Thyroid gland (tissue), 4 donors: Measurements from ENCODE around the gene DSCAM. TPM values are rescaled to one million over a fixed set of nuclear protein-coding genes. Genes with fewer than 3 reads are reported as not detected.

Source experiments
- DNase-seq, 2 donors: peaks; one replicate each; pipeline ENCODE4 v3.0.0-alpha.2; 2019
- H3K27ac ChIP-seq, 3 donors: fragments of 200-600 bp; sonication (generic); 1 replicate in 2 of 3; 2 replicates in 1 of 3; pipeline ENCODE4 v1.5.1; 2016 to 2019; ENCODE audit warnings: mild to moderate bottlenecking in 1 of 3, moderate library complexity in 1 of 3
- H3K27me3 ChIP-seq: fragments of 200-600 bp; sonication (generic); one replicate; pipeline ENCODE4 v1.5.1; 2019
- H3K36me3 ChIP-seq, 2 donors: fragments of 200-600 bp; sonication (generic); one replicate each; pipeline ENCODE4 v1.5.1; 2016 to 2019
- H3K4me1 ChIP-seq, 2 donors: fragments of 200-600 bp; sonication (generic); one replicate each; pipeline ENCODE4 v1.5.1; 2017 to 2019
- H3K4me3 ChIP-seq, 3 donors: fragments of 200-600 bp; sonication (generic); replicated peaks in 1 of 3; 1 replicate in 2 of 3; 2 replicates in 1 of 3; pipeline ENCODE4 v1.5.1; 2016; ENCODE audit warnings: mild to moderate bottlenecking in 1 of 3
- H3K9me3 ChIP-seq: fragments of 200-600 bp; sonication (generic); one replicate; pipeline ENCODE4 v1.5.1; 2017
- POLR2A ChIP-seq, 2 donors: fragments of 450-650 bp; IDR thresholded peaks; one replicate each; pipeline ENCODE4 v1.6.1; 2017; ENCODE audit warnings: antibody characterized with exemption in 2 of 2, mild to moderate bottlenecking in 2 of 2, moderate library complexity in 1 of 2
- WGBS, 2 donors: methylation state at CpG; one replicate each; pipeline ENCODE4 v1.1.5; 2017; 5-methylcytosine and 5-hydroxymethylcytosine counted together
- intact Hi-C: fragments of 100-400 bp; cut with DNase I; formaldehyde crosslinking; loops from one replicate; pipeline ENCODE4 v1.15.1; 2023
- total RNA-seq, 4 donors: library from RNA; depleted of rRNA; stranded (reverse); fragments of >200 nt; gene quantifications; one replicate each; pipeline ENCODE4 v1.2.3, GENCODE V29; 2016
- TF ChIP-seq, protein P1 (sequence below), 6 experiments: fragments of 200-600 bp in 3 of 6; fragments of 450-650 bp in 3 of 6; sonication (generic) in 3 of 6; IDR thresholded peaks; one replicate each; pipeline ENCODE4 v1.5.1; 2016 to 2019; ENCODE audit warnings: antibody characterized with exemption in 6 of 6, mild to moderate bottlenecking in 2 of 6, inconsistent platforms in 1 of 6, moderate library complexity in 1 of 6

DSCAM gene
- total RNA-seq, 4 donors from 2014 or later = 0.20 TPM; not detected in 3

DNA sequence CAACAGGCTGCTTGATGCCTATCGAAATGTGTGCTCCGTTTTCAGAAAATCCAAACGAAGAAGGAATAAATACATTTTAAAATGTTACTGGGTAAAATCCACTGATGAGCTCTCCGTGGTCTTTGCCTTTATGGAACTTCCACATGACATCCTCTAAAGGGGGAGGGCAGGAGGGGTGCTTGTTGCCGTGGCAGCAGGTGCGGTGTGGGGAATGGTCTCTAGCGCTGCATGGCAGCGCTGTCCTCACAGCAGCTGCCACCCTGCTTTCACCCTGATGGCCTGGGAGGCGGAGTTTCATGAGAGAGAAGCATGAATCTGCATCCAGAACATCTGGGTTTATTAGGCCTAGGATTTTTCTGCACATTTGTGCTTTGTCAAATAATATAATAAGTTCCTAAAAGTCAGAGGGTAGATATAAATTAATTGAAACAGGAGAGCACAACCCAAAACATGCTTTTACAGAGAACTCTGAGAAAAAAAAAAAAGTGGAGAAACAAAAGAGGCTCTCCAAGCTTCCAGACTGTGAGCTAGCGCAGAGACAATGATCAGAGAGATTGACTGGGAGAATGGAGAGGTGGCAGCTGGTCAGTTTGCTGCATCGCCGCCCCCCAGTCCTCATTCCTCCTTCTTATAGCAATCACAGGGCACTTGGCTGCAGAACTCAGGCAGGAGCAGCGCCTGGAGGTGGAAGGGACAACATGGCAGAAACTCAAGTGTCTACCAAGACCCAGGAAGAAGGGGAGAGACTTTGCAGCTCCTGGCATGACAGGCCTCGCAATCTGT lies 228.6 kb downstream of the DSCAM start:
- no peak for TF ChIP-seq POLR2A (IDR thresholded peaks at IDR 0.05)
- TF ChIP-seq, protein P1, sequence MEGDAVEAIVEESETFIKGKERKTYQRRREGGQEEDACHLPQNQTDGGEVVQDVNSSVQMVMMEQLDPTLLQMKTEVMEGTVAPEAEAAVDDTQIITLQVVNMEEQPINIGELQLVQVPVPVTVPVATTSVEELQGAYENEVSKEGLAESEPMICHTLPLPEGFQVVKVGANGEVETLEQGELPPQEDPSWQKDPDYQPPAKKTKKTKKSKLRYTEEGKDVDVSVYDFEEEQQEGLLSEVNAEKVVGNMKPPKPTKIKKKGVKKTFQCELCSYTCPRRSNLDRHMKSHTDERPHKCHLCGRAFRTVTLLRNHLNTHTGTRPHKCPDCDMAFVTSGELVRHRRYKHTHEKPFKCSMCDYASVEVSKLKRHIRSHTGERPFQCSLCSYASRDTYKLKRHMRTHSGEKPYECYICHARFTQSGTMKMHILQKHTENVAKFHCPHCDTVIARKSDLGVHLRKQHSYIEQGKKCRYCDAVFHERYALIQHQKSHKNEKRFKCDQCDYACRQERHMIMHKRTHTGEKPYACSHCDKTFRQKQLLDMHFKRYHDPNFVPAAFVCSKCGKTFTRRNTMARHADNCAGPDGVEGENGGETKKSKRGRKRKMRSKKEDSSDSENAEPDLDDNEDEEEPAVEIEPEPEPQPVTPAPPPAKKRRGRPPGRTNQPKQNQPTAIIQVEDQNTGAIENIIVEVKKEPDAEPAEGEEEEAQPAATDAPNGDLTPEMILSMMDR (IDR thresholded peaks at IDR 0.05) = no peak
- 77 to 83% methylated on average over 14 of the region's 14 CpGs for WGBS, 2 donors
- Histone ChIP-seq H3K27me3 (no peaks in the 10 kb centered on the region), H3K36me3 (no peaks in the 10 kb centered on the region), H3K4me3 (no peak overlapping the region), H3K4me1 (no peaks in the 10 kb centered on the region), H3K27ac (no peak overlapping the region), H3K9me3 (no peaks in the 10 kb centered on the region)
- intact Hi-C loops = no loop called here
- DNase-seq = no peak

DNA sequence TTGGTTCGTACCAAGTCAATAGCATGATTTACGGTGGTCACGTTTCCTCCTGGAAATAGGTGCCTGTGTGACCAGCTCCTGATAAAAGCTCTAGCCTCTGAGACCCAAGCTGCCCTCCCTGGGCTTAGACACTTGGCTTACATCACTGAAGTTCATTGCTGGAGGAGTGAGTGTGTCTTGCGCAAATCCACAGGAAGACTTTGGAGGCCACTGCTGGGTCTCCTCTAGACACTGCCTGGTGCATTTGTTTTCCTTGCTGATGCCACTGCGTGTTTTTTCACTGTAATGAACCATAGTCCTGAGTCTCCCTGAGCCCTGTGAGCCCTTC lies 230.6 kb downstream of the DSCAM start:
- intact Hi-C loops = no loop called here
- DNase-seq = no peak
- no peaks in the 10 kb centered on the region for H3K36me3 ChIP-seq
- 83 to 94% methylated on average over 5 of the region's 5 CpGs for WGBS, 2 donors
- H3K27ac ChIP-seq = no peak overlapping the region
- H3K27me3 ChIP-seq = no peaks in the 10 kb centered on the region
- no peaks in the 10 kb centered on the region for H3K9me3 ChIP-seq
- H3K4me1 ChIP-seq = no peaks in the 10 kb centered on the region
- no peak overlapping the region for H3K4me3 ChIP-seq
- TF ChIP-seq, protein P1 (IDR thresholded peaks at IDR 0.05) = no peak

DNA sequence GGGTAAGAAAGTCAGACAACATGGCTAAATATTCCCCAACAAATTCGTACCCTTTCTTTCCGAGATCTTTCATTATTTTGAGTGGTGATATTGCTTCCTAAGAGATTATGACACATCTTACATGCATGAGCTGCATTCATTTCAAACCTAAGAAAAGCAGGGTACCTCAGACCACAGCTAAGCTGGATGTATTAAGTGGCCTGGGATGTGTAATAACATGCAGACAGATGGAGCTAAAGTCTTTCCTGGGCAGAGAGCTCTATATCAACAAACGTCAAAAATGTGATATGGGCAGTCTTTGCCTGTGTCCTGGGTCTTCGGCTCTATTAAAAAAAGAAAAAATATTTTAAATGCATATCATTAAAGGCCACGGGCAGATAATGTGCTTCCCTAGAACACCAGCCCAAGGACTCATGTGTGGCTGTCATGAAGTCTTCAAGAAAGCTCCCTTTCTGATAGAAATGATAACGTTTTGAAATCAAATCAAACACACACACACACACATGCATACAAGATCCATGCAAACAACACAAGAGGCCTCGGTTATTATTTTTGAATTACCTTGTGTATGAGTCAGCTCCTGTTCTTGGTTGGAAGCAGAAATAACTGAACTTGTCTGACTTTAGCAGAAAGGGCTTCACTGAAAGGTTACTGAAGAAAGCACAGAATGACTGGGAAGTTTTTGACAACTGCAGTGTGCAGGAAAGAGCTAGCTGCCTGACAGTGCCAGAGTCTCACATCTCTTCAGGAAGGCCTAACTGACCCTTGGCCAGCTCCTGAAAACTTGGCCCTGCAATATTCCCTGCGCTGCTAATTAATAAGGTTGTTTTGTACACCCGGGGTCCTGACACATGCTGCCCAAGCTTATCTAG lies 231.2 kb downstream of the DSCAM start:
- 71 to 76% methylated on average over 9 of the region's 9 CpGs for WGBS, 2 donors
- no peak for TF ChIP-seq POLR2A (IDR thresholded peaks at IDR 0.05)
- TF ChIP-seq, protein P1 (IDR thresholded peaks at IDR 0.05) = no peak

DNA sequence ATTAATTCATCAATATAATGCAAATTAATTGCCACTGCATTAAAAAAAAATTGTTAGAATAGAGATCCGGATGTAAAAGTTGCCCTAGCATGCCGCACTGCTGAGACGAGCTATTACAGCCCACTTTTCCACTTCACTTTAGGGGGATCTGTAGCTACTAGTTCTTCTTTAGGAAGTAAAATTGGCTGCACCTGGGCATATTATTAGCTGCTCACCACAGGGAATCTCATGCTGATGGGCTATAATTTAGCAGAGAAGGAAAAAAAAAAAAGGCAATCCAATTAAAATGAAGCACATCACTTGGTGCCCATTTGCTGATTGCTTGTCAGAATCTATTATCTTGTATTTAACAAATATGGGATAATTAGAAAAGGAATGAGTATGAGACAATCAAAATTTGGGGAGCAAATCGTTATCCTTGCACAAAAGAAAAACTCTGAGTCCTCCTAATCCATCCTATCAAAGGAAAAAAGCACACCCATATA lies 233.4 kb downstream of the DSCAM start:
- Histone ChIP-seq H3K27ac (no peak overlapping the region), H3K4me3 (no peak overlapping the region), H3K36me3 (no peaks in the 10 kb centered on the region), H3K9me3 (no peaks in the 10 kb centered on the region), H3K4me1 (no peaks in the 10 kb centered on the region), H3K27me3 (no peaks in the 10 kb centered on the region)
- TF ChIP-seq, protein P1 (IDR thresholded peaks at IDR 0.05) = no peak
- no peak for TF ChIP-seq POLR2A (IDR thresholded peaks at IDR 0.05)
- DNase-seq = no peak
- intact Hi-C loops = no loop called here
- 87 to 91% methylated on average over 4 of the region's 4 CpGs for WGBS, 2 donors

More for the DNA sequence above, 231.2 kb downstream of the DSCAM start:
- H3K27me3 ChIP-seq = no peaks in the 10 kb centered on the region
- no peak for DNase-seq
- no peak overlapping the region for H3K4me3 ChIP-seq
- no peaks in the 10 kb centered on the region for H3K36me3 ChIP-seq
- no peaks in the 10 kb centered on the region for H3K9me3 ChIP-seq
- intact Hi-C loops = no loop called here
- no peak overlapping the region for H3K27ac ChIP-seq
- no peaks in the 10 kb centered on the region for H3K4me1 ChIP-seq

DNA sequence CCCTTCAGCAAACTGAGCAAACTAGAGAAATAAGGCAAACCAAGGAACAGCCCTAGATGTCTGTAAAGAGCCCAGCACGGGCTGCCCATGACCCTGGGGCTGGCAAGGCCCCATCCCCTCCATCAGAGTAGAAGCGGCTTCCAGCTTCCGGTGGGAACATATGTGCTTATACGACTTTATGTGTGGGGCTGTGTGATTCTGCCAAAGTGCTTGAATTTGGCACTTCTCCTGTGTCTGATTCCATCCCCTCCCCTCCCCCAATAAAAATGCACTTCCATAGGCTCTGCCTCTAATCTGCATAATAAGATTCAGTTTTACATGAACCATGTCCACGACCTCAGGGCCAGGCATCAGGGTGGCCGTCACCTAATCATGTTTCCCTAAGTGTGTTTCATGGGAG lies 236.6 kb downstream of the DSCAM start:
- H3K4me3 ChIP-seq = no peak overlapping the region
- intact Hi-C loops = no loop called here
- no peaks in the 10 kb centered on the region for H3K4me1 ChIP-seq
- no peaks in the 10 kb centered on the region for H3K36me3 ChIP-seq
- H3K9me3 ChIP-seq = no peaks in the 10 kb centered on the region
- no peak for DNase-seq
- TF ChIP-seq, protein P1 (IDR thresholded peaks at IDR 0.05) = no peak
- TF ChIP-seq POLR2A (IDR thresholded peaks at IDR 0.05) = no peak
- H3K27me3 ChIP-seq = no peaks in the 10 kb centered on the region
- 85 to 86% methylated on average over 6 of the region's 6 CpGs for WGBS, 2 donors
- no peak overlapping the region for H3K27ac ChIP-seq
